GM18870 (cell line): ENCODE results near the gene PDLIM7.
"Not testable (repeated sequence)": the region's sequence is repeated elsewhere in the genome, so short reads cannot be mapped to it uniquely, and the experiment has no call there.

Experiments
- ATAC-seq: cut with Tn5 transposase; IDR thresholded peaks from one replicate; pipeline ENCODE4 v1.9.1; 2021; ENCODE audit warnings: moderate library complexity; ENCODE audit not compliant: unreplicated experiment

The PDLIM7 gene, protein sequence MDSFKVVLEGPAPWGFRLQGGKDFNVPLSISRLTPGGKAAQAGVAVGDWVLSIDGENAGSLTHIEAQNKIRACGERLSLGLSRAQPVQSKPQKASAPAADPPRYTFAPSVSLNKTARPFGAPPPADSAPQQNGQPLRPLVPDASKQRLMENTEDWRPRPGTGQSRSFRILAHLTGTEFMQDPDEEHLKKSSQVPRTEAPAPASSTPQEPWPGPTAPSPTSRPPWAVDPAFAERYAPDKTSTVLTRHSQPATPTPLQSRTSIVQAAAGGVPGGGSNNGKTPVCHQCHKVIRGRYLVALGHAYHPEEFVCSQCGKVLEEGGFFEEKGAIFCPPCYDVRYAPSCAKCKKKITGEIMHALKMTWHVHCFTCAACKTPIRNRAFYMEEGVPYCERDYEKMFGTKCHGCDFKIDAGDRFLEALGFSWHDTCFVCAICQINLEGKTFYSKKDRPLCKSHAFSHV

DNA sequence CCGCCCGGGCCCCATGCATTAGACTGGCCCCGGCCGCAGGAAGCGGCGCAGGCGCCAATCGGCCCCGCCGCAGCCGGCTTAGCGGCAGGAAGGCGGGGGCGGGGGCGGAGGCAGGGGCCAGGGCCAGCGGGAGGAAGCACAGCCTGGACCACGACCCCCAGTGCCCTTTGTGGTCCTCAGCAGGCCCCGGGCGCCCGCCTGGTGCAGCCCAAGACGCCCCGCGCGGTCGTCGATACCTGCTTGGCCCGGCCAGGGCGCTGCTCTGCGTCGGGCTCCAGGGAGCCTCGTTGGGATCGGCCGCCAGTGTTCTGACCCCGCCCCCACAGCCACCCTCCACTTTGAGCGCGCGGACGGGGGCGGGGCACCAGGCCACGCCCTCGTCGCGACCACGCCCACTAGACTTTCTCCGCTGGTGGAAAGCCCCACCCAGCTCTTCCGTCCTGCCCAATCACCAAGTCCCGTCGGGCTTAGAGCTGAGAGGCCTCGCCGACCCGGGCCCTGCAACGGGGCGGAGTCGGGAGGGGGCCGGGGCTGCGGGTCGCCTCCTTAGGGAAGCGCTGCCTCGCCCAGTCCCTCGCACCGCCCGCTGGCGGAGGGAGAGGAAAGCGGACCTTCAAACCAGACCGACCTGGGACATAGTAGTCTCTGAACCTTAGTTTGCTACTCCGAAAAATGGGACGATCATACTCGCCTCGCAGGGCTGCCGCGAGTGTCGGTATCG lies at the start of gene PDLIM7:
Gene PDLIM7, minus strand, starts transcription at position 313 of the 721 bp plus-strand sequence. CDS start 1,092 bp downstream, outside the sequence.
- ATAC-seq: peak; percentile 55

DNA sequence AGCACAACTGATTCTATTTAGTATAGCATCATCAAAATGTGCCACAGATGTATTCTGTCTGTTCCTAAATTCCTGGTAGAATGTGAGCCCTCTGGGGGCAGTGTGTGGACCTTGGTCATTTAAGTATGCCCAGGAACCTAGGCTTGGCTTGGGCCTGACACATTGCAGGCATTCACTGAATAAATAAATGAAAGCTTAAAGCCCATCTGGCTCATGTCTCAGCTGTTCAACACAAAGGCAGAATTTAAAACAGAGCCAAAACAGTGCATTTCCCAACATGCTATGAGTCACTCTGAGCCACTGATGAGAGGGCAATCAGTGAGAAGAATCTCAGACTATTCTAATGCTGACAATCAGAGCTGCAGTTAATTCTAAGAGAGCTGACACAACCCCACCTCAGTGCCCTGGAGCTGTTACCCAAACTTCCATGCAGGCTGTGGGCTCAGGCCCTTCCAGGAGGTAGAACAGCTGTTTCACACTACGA lies 48.9 kb upstream of the PDLIM7 start:
- ATAC-seq: no peak

DNA sequence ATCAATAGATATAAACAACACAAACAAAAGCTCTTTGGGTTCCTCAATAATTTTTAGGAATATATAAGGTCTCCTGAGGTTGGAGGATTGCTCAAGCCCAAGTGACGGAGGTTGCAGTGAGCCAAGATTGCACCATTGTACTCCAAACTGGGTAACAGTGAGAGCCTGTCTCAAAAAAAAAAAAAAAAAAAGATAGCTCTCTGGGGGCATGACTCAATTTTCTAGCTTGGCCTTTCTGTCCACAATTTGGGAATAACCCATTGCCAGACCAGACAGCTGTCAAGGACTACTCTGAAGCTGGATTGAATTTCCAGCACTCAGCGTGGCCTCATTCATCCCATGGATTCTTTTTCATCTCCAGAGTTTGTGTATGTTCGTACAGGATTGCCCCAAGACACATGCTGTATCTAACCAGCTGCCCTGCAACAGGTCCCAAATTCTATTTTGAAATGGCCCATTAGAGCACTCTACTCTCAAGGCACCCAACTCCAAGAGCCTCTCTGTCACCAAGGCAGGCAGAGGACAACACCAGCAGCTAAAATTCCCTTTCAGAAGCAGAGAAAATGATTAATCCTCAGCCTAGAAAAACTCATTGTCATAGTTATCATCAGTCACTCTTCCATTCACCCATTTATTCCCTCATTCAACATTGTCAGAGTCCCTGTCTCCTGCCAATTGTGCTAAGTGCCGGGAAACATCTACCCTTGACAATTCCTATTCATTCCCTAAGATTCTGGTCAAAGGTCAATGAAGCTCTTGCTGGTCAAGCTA lies 48.3 kb upstream of the PDLIM7 start:
- ATAC-seq: no peak

DNA sequence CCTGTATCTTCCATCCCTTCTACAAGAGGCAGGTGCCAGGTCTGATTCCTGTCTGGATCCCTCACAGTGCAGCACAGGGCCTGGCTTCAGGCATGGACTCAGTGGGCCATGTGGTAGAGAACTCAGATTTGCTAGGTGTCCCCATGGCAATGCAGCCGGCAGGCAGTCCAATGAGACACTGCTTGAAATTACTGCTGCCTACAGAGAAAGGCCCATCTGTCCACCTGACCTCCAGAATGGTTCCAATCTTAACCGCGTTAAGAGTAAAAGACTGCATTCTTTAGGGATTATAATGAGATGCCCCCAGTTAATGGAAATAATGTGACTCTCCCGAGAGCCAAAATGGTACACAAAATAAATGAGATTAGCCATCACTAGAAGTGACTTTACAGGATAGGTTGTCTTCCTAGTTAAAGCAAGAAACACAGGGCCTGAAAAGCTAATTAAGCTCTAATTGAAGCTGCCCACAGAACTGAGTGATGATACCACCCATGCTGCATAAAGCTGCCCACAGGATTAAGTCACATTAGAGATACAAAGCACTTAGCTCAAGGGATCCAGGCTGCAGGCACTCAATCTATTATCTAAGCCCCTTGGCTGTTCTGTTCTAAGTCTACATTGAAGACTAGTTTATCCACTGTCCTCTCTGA lies 45.5 kb upstream of the PDLIM7 start:
- no peak for ATAC-seq

DNA sequence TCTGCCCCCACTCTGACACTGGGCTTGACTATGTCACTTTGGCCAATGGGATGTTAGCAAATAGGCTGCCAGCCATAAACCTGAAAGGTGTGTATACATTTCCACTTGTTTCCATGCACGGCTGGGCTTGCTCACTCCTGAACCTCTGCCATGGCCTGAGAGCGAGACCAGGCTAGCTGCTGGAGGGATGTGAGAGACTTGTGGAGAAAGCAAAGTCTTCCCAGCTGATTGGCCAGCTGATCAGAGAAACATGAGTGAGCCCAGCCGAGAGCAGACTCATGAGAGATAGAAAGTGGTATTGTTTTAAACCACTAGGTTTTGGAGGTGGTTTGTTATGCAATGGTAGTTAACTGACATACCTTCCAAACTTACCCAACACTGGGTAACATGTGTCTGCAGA lies 43.0 kb upstream of the PDLIM7 start:
- ATAC-seq: no peak

DNA sequence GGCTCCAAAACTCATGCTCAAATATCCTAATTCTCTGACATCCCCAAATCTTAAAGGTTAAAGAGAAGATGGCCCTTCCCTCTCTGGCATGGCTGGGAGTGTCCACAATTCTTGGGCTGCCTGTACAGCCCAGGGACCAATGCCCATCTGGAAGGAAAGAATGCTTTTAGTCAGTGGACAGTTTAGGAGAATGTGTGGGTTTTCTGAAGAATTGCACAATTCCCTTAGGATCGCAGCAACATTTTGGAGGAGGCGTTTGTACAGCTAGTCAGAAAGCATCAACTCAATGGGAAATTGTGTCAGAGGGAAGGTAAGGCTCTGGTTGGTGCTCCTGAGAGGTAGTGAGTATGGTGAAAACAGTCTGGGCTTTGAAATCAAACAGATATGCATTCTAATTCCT lies 42.0 kb upstream of the PDLIM7 start:
- ATAC-seq: no peak

DNA sequence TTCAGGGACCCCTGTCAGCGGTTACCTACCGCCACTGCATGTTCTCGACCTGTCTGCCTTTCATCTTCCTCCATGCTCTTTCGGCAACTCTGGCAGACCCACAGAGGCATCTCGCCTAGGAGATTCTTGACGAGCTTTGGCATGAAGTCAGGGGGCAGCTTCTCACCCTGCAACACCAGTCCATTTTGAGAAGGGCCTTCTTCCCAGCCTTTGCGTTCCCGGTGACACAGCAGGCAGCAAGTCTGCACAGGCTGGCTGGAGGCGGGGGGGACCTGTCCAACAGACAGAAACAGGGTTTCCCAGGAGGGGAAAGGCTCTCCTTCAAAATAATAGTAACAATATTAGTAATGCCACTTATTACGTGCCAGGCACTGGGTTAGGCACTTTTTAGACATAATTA lies 41.5 kb upstream of the PDLIM7 start:
- ATAC-seq: no peak

DNA sequence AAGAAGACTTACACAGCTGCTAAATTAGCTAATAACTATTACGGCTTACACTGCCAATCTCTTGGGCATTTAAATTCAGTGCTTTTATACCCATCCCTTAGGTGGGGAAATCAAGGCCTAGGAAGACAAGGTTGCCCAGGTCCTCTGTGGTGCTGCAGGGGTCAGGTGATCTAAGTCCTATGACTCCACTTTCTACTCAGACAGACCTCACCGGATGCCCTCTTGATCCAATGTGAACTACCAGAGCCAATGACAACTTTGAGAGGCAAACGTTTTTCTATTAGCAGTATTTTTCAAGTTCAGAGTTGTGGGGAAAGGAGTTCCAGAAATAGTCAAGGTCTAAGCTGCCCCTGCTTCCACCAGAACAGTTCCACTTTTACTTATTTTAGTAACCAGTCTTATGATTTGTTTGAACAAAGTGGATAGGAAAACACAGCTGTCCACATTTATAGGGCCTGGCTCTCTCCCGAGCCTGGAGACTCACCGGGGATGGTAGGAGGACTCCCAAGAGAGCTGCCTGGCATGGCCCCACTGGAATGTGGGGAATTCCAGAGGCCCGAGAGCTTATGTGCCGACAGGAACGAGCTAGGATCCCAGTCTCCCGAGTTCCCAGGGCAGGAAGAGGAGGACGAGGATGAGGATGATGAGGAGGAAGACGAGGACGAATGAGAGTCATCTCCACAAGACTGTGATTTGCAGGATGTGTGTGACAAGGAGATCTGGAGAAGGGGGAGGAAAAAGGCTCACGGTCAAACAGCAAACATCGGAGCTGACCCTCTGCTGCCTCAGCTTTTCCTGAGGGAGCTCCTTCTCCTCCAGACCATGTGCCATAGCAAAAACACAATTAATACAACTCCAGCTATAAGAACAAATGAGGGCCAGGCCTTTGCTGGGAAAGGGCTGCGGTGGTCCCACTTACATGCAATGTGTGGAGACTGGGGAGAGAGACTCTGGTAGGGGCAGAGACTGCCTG lies 40.3 kb upstream of the PDLIM7 start:
- ATAC-seq: no peak

DNA sequence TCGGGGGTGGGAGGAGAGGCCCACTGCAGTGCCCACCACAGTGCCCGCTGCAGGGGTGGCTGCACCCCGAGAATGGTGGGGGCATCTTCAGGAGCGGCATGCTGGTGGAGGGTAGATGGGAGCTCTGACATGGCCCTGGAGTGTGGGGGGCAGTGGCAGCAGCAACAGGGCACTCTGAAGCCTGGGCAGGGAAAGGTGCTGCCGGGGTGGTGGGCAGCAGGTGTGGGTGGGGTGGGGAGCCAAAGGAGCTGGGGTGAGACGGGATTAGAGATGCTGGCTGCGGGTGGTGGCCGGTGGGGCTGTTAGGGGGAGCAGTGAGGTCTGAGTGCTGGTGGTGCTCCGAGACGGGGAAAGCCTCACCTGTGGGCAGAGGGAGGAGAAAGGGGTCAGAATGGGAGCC lies 39.0 kb upstream of the PDLIM7 start:
- ATAC-seq: no peak

DNA sequence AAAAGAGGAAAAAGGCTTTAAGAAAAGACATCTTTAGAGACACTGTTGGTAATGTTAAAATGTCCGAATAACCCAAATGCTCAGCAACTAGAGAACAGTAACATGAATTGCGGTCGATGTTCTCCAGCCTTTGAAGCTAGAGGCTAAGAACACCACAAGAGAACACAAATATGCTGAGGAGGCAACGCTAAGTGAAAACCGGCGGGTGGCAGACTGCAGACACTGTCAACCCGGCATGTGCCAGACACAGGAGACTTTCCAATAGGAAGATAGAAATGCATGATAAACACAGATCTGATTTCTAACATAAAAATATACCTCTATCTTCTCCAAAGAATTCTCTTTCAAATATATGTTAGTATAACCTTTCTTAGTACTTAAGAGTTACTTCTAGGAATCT lies 37.7 kb upstream of the PDLIM7 start:
- ATAC-seq: no peak

DNA sequence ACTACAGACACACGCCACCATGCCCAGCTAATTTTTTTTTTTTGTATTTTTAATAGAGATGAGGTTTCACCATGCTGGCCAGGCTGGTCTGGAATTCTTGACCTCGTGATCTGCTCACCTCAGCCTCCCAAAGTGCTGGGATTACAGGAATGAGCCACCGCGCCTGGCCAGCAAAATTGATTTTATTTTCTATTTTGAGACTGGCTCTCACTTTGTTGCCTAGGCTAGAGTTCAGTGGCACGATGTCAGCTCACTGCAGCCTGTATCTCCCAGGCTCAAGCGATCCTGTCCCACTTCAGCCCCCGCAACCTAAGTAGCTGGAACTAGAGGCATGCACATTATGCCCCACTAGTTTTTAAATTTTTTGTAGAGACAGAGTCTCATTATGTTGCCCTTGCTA lies 37.0 kb upstream of the PDLIM7 start:
- not testable (repeated sequence) for ATAC-seq

DNA sequence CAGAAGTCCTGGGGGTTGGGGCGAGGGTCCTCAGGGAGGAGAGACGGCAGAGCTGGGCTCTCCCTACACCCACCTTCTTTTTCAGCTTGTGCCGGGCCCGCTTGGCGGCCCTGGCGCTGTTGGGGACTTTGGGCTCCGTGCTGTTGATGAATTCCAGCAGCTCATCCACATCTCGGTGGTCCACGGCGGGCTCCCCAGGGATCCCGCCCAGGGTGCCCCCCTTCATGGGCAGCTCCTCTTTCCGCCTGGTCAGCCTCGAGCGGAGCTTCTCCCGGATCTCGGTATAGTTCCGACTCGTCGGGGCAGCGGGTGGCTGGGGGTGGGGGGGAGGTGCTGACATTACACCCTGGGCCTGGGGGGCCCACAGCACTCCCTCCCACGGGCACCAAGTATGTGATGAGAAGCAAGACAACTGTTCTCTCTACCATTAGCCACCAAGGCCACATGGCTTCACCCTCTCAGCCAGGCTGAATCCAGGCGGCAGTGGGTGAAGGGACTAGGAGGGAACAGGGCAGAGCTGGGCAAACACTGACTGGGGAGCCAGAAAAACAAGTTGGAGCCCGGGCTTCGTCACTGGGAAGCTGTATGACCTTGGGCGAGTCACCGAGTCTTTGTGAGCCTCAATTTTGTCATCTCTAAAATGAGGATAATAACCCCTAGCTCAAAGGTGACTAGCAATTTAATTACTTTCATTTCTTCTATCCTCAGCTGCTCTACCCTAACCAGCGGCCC lies 34.0 kb upstream of the PDLIM7 start:
- no peak for ATAC-seq

DNA sequence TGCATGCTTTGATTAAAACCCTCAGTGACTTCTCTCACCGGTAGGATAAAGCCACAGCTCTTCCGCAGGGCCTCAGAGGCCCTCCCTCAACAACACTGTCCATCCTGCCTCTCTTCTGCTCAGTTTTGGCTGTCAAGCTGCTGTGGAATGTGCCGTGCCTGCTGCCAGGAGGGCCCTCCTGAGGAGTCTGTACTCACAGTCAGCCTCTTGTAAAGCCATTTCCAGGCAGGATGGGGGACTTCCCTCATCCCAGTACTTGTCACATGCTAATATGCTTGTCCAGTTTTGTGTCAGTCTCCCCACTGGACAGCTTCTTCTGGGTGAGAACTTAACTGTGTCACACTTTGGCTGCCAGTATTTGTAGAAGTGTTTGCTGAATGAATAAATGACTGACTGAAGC lies 33.2 kb upstream of the PDLIM7 start:
- no peak for ATAC-seq

DNA sequence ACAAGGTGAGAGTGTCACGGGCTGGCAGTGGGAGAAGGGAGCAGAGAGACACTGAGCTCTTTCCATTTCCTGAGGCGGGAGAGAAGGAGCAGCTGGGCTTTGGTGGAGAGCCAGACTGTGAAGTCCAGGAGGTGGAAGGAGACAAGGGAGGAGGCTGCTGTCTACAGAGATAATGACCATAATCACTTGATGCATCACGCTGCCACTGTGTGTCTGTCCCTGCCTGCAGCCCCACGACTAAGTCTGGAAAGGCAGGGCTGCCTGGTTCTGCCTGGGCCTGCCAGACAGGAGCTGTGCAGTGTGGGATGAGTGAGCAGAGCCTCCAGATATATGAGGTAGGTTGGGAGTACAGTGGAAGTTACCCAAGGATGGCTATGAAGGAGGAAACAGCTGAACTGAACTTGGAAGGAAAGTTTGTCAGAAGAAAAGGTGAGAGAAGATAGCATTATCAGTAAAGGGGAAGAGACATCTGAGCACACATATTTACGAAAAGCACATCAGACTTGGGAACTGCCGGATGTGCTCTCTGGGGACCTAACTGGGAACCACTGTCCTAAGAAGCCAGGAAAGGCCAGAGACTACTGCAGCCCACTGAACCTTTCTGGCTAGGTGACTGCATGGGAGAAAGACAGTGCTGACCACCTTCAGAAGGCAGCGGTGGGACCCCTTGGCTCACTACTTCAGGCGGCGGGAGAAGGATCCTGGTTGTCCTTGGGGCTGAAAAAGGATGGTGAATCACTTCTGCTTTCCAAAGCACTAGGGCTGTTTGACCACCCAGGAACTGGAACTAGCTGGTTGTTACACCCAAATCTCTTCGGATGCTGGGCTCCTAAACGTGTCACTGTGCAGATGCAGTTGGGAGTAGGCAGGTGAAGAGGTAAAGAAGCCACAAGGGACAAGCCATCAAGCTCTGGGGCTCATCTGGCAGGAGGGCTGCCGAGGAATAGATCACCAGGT lies 32.1 kb upstream of the PDLIM7 start:
- no peak for ATAC-seq

DNA sequence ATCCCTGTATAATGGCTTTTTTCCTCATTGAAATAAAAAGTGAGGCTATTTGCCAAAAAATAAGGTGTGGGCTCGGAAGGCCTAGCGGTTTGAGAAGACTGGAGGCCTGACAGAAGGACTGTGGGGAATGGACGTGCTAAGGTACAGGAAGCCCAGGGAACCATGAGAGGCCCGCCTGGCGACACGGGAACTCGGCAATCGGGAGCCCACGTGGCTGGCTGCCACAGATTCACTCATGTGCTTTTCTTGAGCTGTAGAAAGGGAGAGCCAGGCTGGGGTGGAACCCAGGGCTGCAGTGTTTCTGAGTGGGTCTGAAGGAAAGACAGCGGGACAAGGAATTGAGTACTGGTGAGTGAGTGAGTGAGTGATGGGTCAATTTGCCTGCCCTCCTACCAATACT lies 31.2 kb upstream of the PDLIM7 start:
- no peak for ATAC-seq

DNA sequence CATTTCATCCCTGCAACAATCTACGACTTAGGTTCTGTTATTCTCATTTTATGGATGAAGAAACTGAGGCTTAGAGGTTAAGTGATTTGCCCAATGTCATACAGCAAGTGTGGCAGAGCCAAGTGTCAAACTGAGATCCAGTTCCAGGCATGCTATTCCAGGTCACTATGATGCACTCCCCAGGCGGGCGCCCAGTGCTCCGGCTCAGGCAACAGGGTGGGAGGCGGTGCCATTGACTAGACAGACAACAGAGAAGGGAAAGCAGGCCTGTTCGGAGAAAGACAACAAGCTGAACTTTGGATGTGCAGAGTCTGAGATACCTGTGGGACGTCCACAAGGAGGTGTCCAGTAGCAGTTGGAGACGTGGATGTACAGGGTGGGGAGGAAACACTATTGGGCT lies 30.2 kb upstream of the PDLIM7 start:
- no peak for ATAC-seq

DNA sequence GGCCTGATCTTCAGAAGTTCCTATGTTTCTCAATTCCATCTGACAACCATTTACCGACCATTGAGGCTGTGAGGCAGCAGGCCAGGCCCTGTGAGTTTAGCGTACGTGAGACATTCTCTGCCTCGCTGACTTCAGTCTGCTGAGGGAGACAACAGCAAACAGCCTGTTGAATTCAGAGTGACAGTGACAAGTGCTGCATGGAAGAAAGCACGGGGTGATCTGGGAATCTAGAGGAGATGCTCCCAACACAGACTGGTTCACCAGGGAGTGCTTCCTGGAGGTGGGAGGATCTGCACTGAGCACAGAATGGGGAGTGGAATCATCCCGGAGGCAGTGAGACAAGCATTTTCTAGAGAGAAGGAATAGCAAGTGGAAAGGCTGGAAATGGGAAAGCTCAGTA lies 29.4 kb upstream of the PDLIM7 start:
- ATAC-seq: no peak

DNA sequence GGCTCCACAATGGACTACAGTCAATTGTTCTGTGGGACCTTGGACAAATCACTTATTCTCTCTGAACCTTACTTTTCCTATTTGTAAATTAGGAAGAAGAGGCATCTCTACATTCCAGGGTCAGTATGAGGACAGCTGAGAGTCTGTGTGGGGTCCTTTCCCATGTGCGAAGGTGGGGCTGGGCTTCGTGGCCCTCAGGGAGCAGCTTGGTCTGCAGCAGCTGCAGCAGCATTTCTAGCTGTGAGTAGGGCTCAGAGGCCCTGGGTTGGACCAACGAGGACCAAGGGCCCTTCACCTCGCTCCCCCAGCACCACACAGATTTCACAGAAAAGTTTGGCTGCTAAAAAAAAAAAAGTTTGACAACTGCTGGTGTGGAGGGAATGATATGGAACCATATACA lies 28.8 kb upstream of the PDLIM7 start:
- ATAC-seq: no peak
